Measurements from ENCODE around the gene RNPEPL1.

The RNPEPL1 gene, protein sequence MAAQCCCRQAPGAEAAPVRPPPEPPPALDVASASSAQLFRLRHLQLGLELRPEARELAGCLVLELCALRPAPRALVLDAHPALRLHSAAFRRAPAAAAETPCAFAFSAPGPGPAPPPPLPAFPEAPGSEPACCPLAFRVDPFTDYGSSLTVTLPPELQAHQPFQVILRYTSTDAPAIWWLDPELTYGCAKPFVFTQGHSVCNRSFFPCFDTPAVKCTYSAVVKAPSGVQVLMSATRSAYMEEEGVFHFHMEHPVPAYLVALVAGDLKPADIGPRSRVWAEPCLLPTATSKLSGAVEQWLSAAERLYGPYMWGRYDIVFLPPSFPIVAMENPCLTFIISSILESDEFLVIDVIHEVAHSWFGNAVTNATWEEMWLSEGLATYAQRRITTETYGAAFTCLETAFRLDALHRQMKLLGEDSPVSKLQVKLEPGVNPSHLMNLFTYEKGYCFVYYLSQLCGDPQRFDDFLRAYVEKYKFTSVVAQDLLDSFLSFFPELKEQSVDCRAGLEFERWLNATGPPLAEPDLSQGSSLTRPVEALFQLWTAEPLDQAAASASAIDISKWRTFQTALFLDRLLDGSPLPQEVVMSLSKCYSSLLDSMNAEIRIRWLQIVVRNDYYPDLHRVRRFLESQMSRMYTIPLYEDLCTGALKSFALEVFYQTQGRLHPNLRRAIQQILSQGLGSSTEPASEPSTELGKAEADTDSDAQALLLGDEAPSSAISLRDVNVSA

DNA sequence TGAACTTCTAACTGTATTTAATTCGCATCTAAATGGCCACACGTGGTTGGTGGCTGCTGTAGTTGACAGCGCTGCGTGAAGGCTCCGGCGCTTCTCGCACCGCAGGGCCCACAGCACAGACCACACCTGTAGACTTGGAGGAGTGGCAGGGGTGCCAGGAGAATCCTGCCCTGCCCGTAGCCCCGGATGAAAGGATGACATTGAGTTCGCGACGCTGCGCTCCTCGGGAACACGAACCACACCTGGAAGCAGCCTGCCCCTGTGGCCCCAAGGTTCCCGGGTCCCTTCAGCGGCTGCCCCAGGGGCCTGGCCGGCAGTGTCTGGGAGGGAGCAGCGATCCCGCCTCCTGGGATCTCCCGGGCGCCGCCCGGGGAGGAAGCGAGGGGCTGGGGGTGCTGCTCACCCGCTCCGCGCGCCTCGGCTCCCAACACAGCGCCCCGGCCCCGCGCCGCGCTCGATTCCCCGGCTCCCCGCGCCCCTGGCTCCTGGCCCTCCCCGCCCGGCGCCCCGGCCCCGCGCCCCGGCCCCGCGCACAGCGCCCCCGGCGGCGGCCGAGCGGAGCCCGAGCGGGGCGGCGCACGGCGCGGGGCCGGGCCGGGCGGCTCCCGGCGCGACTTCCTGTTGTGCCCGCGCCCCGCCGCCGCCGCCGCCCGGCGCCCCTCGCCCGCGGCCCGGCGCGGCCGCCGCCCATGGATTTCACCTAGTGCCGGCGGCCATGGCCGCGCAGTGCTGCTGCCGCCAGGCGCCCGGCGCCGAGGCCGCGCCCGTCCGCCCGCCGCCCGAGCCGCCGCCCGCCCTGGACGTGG, at the start of gene RNPEPL1:
Gene RNPEPL1, plus strand, starts transcription at position 613 of the 806 bp plus-strand sequence. Its CDS starts 103 bp downstream, at position 716.
- in situ Hi-C loops (cut with HindIII; ENCODE audit: low sequenced_read_pairs): no loop called here

- in situ Hi-C loops (cut with HindIII; ENCODE audit: low sequenced_read_pairs): loop anchor here (5.0 to 25.0 kb wide), 2 partner anchors 33 to 268 kb away; no protein-coding TSS in a partner anchor
These were observed 49.3 kb upstream of the RNPEPL1 start for GRCh38 chr2:240518981-240519380.

GRCh38 chr2:240519396-240520129, 48.7 kb upstream of the RNPEPL1 start:
- in situ Hi-C loops (cut with HindIII; ENCODE audit: low sequenced_read_pairs): loop anchor here (5.0 to 25.0 kb wide), 2 partner anchors 33 to 268 kb away; no protein-coding TSS in a partner anchor

DNA sequence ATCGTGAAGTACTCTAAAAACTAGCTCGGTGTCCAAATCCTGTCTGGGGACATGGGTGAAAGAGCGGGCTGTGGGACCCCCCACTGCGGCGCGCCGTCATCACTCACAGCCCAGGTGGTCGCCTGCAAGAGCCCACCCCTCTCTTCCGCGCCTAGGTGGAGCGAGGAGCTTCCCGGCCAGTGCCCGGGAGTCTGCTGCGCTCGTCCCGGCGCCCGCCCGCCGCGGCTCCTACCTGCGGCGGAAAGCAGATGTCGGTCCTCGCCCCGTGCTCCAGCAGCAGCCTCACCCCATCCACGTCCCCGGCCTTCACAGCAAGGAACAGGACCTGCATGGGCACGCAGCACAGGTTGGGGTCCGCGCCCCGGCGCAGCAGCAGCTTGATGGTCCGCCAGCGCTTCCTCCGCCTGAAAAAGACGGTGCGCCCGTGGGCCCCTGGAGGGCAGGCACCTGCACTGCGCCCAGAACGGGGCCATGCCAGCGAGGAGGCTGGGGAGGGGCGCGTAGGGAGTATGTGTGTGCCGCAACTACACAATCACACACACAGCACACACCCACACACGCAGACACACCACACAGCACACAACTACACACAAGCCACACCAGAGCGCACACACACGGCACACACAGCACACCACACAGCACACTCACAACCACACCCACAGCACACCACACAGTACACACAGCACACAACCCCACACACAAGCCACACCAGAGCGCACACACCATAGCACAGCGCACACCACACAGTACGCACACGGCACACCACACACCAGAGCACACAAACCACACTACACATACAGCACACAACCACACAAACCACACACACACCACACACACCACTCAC, 47.9 kb upstream of the RNPEPL1 start:
- in situ Hi-C loops (cut with HindIII; ENCODE audit: low sequenced_read_pairs): loop anchor here (25.0 kb wide), 1 partner anchor 267 kb away; no protein-coding TSS in a partner anchor

DNA sequence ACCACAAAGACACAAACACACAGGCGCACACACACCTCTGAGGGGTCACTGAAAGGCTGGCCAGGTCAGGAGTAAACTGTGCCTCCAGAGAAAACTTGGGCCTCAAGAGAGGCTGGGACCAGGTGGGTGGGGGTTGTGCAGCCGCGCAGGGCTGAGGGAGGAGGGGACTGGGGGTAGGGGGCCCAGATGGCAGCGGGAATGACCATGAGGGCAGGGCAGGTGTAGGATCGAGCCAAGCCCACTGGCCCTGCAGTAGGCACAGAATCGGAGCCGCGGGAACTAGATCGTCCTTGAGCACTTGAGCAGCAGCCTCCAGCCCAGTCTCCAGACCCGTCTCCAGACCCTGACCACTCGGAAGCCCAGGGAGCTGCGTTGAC, 47.3 kb upstream of the RNPEPL1 start:
- in situ Hi-C loops (cut with HindIII; ENCODE audit: low sequenced_read_pairs): loop anchor here (25.0 kb wide), 1 partner anchor 266 kb away; no protein-coding TSS in a partner anchor

GRCh38 chr2:240521885-240522284, 46.4 kb upstream of the RNPEPL1 start:
- in situ Hi-C loops (cut with HindIII; ENCODE audit: low sequenced_read_pairs): loop anchor here (25.0 kb wide), 1 partner anchor 265 kb away; no protein-coding TSS in a partner anchor

- in situ Hi-C loops (cut with HindIII; ENCODE audit: low sequenced_read_pairs): loop anchor here (25.0 kb wide), 1 partner anchor 265 kb away; no protein-coding TSS in a partner anchor
These were observed 45.9 kb upstream of the RNPEPL1 start for GRCh38 chr2:240522406-240522805.

GRCh38 chr2:240523451-240524281, 44.6 kb upstream of the RNPEPL1 start:
- in situ Hi-C loops (cut with HindIII; ENCODE audit: low sequenced_read_pairs): loop anchor here (25.0 kb wide), 1 partner anchor 264 kb away; no protein-coding TSS in a partner anchor

GRCh38 chr2:240524963-240525718, 43.1 kb upstream of the RNPEPL1 start:
- in situ Hi-C loops (cut with HindIII; ENCODE audit: low sequenced_read_pairs): loop anchor here (25.0 kb wide), 1 partner anchor 262 kb away; no protein-coding TSS in a partner anchor

DNA sequence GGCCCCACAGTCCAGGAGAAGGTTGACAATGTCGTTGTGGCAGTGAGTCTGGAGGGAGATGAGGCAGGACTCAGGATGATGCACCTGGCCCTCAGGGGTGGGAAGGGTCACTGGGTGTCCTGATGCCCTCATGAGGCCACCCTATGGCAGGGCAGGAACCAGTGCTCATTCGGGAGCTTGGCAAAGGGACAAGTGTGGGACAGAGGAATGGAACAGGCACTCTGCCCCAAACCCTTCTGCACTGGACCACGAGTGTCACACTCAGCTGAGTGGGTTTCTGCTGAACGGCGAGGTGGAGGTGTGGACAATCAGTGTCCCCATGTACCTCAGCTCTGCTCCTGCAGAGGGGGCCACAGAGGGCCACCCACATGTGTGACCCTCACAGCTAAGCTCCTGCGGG, 42.5 kb upstream of the RNPEPL1 start:
- in situ Hi-C loops (cut with HindIII; ENCODE audit: low sequenced_read_pairs): no loop called here

DNA sequence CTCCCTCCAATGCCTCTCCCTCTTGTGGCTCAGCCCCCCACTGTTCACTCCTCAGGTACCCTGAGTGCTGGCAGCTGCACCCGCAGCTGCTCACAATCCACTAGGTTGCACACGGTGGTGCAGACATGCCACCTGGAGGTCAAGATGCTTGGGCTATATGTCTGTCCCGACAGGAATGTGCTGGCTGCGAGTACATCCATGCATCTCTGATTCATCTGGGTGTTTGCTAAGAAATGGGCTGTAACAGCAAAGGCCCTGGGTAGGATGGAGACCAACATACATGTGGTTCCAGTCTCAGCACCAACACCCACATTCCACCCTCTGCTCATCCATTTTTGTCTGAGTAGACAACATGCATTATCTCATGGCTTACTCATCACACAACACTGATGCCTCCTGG, 41.8 kb upstream of the RNPEPL1 start:
- in situ Hi-C loops (cut with HindIII; ENCODE audit: low sequenced_read_pairs): no loop called here

DNA sequence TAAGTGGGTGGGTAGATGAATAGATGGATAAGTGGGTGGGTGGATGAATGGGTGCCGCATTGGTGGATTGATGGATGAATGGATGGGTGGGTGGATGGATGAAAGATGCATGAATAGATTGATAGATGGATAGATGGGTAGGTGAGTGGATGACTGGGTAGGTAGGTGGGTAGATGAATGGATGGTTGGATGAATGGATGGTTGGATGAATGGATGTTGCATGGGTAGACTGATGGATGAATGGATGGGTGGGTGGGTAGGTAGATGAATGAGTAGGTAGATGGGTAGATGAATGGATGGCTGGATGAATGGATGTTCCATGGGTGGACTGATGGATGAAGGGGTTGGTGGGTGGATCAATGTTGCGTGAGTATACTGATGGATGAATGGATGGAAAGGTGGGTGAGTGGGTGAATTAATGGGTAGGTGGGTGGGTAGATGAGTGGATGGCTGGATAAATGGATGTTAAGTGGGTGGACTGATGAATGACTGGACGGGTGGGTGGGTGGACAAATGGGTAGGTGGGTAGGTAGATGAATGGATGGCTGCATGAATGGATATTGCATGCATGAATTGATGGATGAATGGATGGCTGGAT, 41.0 kb upstream of the RNPEPL1 start:
- in situ Hi-C loops (cut with HindIII; ENCODE audit: low sequenced_read_pairs): no loop called here

- in situ Hi-C loops (cut with HindIII; ENCODE audit: low sequenced_read_pairs): no loop called here
These were observed 39.8 kb upstream of the RNPEPL1 start for GRCh38 chr2:240528406-240529040.

DNA sequence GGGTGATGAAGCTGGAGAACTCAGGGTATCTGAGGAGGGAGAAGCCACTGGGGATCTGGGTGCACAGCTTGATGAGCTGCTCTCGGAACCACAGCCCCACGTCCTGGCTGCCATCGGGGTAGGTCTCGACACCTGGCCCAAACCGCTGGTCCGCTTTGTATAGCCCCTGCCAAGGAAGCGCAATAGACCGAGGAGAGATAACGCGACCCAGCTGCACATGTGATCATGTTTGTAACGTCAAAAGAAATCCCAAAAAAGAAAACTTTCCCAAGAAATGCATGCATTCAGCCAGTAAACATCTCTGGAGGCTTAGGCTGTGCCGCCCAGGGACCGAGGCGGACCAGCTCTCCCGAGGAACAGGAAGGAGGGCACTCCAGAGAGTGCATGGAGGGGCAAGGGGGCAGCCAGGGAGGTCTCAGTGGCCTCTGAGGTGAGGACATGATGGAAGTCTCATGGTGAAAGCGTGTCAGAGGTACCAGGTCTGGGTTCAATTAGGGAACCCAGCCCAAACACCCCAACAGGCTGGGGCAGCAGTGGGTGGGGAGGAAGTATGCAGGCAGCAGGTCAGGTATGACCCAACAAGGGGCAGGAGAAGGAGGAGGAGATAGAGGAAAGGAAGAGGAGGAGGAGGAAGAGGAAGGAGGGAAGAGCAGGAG, 38.8 kb upstream of the RNPEPL1 start:
- in situ Hi-C loops (cut with HindIII; ENCODE audit: low sequenced_read_pairs): no loop called here

DNA sequence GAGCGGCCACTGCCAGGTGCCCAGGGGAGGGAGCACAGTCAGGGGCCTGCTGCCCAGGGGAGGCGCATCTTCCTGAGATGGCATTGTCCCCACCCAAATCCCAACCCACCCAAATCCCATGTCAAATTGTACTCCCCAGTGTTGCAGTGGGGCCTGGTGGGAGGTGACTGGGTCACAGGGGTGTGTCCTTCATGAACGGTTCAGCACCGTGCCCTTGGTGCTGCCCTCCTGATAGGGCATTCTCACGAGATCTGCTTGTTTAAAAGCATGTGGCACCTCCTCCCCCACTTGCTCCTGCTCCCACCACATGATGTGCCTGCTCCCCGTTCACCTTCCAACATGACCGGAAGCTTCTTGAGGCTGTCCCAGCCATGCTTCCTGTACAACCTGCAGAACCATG, 38.1 kb upstream of the RNPEPL1 start:
- in situ Hi-C loops (cut with HindIII; ENCODE audit: low sequenced_read_pairs): no loop called here

DNA sequence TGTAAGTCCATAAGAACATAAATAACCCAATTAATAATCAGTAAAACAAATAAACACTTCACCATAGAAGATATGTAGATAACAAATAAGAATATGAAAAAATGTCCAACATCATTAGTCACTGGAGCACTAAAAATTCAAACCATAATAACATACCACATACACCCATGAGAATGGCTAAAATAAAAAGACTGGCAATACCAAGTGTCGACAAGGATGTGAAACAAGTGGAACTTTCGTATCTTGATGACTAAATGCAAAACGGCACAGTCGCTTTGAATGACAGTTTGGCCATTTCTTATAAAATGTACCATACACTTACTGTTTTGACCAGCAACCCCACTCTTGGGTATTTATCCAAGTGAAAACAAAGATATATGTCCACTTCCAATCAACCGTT, 37.2 kb upstream of the RNPEPL1 start:
- in situ Hi-C loops (cut with HindIII; ENCODE audit: low sequenced_read_pairs): no loop called here
